Caki2 (cell line): ENCODE data around the gene GALT. TPM values are rescaled to one million over a fixed set of nuclear protein-coding genes. Genes with fewer than 3 reads are reported as not detected.

ENCODE experiments used
- DNase-seq: peaks from one replicate; pipeline ENCODE4 v3.0.0-alpha.2; 2015; ENCODE audit warnings: low read depth
- in situ Hi-C: cut with HindIII; loops from 2 replicates; pipeline ENCODE4 v1.10.0; 2016; ENCODE audit warnings: low sequenced_read_pairs, low pct_unique_long_range_greater_than_20kb, mixed read lengths
- total RNA-seq: library from RNA; depleted of rRNA; stranded (reverse); fragments of >200 nt; shearing (Covaris generic); gene quantifications from 2 replicates; pipeline ENCODE4 v1.2.3, GENCODE V29; 2014; ENCODE audit warnings: low replicate concordance

Gene GALT
- total RNA-seq, 1 experiment from 2014 or later: 12.2 TPM

DNA sequence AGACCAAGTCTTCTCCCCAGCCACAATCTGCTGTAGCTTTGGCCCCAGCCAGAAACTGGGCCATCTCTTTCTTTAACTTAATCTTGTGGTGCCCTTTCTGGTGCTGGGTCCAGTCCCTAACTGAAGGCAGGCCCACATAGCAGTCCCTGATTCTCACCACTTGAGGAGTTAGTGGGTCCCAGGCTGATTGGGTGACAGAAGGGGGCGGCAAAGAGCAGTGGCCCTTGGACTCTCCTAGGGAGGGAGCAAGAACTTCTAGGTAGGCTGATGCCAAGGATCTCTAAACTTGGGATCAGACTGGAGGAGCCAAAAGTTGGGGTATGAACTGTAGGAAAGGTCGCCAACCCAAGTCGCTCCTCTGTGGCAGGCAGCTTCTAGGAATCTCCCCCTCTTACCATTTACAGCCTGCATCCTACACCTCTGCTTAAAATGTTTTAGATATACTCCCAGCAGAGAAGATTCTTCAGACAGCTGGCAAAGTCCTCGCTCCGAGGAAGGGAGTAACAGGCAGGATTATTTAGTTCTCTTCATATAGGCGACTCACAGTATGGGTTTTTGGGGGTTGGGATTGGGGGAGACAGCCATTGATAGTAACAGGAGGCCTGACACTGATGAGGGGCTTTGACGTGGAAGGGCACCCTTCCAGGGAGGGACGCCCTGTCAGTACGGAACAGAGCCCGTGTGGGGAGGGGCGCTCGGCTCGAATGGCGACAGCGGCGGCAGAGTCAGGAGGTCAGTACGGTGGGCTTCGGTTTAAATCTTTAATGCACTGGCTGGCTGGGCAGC, 18.0 kb downstream of the GALT start:
- peak; percentile 65 for DNase-seq
- in situ Hi-C loops: no loop called here

DNA sequence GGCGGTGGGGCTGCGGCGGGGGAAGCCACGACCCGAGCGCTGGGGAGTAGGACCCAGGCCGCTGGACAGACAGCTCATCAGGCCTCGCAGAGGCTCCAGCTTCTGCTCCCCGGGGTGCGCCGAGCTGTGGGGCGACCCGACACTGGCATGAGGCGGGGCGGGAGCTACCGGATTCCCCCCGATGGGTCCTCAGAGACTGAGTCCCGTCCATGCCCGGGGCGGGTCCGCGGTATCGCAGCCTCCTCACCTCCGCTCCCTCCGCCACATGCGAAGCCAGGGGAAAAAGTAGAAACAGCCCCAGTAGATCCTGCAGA, 18.5 kb downstream of the GALT start:
- in situ Hi-C loops: no loop called here
- DNase-seq: no peak

GRCh38 chr9:34665381-34666250, 19.1 kb downstream of the GALT start:
- in situ Hi-C loops: no loop called here
- peak; percentile 80 for DNase-seq

DNA sequence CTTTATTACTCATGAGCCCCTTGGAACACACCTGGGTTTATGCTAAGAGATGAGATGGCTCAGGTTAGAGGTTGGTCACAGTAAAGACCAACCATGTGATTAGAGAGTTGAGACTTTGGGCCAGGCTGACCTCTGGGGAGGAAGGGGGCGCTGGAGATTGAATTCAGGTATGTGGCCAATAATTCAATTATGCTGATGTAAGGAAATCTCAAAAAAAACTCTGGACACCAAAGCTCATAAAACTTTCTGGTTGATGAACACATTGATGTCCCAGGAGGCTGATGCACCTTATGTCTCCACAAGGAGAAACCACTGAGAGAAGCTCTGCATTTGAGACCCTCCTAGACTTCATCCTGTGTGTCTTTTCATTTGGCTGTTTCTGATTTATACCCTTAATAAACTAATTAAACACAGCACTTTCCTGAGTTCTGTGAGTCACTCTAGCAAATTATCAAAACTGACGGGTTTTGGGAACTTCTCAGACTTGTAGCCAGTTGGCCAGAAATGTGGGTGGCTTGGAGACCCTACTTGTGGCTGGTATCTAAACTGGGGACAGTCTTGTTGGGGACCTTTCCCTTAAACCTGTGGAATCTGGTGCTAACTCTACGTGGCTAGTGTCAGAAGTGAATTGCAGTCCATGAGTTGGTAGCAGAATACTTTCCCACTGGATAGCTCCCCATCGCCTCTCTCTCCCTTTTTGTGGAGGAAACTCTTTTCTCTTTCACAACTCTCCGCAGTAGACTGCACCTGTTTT, 23.5 kb downstream of the GALT start:
- no peak for DNase-seq
- in situ Hi-C loops: no loop called here

GRCh38 chr9:34671307-34671706, 24.8 kb downstream of the GALT start:
- DNase-seq: no peak
- in situ Hi-C loops: no loop called here

- in situ Hi-C loops: no loop called here
Measured at GRCh38 chr9:34674440-34674839, 28.0 kb downstream of the GALT start.

GRCh38 chr9:34675048-34675714, 28.7 kb downstream of the GALT start:
- in situ Hi-C loops: no loop called here
- peak; percentile 12 for DNase-seq

More at GRCh38 chr9:34674440-34674839, 28.0 kb downstream of the GALT start:
- DNase-seq: no peak

DNA sequence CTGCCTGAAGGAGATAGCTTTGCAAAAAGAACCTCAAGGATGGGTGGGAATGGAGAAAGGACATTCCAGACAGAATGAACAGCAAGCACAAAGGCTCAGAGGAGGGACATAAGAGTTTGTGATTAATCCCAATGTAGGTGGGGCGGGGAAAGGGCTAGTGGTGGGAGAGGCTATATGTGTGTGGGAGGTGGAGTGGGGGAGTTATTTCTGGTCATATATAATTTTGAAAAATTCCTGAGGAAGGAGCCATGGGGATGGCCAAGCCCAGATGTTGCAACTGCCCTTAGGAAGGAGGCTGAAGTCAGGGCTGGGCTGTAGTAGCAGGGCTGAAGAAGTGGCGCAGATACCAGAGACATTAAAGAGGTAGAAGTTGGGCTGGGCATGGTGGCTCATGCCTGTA, 29.4 kb downstream of the GALT start:
- DNase-seq: no peak
- in situ Hi-C loops: no loop called here

- in situ Hi-C loops: no loop called here
- DNase-seq: no peak
Measured at GRCh38 chr9:34684145-34684544, 37.7 kb downstream of the GALT start.

DNA sequence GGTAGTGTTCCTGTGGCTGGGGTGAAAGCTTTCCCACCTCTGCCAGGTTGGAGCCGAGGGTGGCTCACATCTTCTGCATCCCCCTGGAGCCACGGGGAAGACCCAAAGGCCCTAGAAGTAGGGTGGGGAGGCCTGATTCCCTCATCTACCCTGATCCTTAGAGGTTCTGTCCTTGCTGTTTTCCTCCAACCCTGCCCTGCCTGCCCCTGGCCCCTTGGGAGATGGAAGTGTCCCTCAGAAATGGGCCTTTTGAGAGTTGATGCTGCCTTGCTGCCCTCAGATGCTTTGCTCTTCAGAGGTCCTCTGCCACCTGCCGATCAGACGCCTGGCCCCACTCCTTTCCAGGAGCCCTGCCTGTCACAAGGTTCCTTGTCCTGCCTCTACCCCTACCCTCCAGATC, 38.3 kb downstream of the GALT start:
- in situ Hi-C loops: no loop called here
- DNase-seq: no peak

DNA sequence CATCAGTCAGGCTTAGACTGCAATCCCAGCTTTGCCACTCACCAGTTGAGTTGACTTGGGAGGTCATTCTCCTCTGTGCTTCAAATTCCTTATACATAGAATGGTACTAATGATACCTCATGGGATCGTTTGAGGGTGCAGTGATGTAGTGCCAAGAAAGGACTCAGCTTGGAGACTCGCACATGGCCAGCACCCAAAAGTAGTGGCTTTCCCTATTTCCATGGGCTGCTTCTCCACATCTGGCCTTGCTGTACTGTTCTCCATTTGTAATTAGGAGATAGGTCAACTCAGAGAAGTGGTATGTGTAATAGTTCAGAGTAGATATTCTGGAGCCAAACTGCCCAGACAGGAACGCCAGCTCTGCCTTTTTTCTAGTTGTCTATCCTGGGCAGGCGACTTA, 39.1 kb downstream of the GALT start:
- in situ Hi-C loops: no loop called here

DNA sequence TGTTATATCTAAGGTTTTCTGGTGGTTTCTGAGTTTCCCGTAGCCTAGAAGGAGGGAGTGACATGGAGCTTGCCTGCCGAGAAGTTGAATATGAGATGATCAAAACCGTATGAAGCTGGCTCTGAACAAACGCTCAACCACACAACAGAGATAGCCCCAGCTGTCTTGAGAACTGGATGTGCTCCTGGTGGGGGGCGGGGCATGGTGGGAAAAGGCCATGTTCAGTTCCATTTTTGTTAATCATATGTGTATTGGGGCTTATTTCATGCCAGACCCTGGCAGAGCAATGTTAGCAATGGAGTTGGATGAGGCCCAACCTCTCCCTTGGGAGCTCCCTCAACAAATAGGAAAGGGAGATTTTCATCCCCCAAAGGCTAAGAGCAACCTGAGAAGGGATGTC, 39.8 kb downstream of the GALT start:
- no peak for DNase-seq
- in situ Hi-C loops: no loop called here

More for the DNA sequence above, 39.1 kb downstream of the GALT start:
- DNase-seq: no peak

DNA sequence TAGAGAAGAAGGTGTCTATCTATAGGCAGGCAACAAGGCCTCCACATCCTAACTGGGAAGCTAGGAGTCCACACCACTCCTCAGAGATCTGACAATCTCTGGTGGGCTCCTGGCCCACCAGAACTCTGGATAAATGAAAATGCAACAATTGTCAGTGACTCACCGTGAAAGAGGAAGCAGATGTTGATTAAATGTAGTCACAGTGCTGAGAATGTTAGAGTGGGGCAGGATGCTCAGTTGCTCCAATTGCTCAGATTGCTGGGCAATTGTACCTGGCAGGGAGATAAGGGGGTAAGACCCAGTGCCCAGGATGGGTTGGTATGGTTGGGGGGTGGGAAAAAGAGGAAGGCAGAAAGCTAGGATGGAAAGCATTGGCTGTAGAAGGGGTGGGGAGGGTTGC, 40.3 kb downstream of the GALT start:
- DNase-seq: no peak
- in situ Hi-C loops: no loop called here

- no peak for DNase-seq
- in situ Hi-C loops: no loop called here
Measured at GRCh38 chr9:34687276-34688030, 41.0 kb downstream of the GALT start.

DNA sequence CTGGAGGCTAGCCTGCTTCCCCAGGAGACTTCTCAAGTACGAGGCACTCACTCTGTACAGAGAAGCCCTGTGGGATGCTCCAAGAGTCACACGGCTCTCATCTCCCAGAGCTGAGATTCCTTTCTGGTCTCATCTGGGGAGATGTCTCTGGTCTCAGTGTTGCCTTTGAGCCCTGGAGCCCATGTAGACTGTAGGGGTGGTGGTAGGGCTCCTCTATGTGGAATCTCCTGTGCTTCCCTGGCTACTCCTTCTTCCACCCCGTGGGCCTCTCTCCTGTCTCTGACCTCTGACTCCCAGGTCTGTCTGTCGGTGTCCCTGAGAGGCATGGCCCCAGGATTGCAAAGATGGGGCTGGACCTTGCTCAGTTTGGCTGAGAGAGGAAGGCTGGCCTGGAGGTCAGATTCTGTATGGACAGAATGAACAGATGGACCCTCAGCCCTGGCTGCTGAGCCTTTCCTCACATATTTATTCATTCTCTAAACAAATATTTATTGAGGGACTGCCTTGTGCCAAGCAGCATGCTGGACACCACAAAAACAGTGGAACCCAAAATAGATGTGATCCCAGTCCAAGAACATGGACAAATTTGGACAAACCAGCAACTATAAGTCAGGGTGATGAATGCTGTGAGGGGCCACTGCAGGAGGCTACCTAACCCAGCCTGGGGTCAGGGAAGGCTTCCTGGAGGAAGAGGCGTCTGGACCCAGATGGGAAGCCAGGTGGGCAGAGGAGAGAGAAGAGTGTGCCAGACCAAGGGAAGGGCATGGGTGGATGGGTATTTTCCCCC, 42.0 kb downstream of the GALT start:
- DNase-seq: no peak
- in situ Hi-C loops: no loop called here

- in situ Hi-C loops: no loop called here
- no peak for DNase-seq
Measured at GRCh38 chr9:34689116-34689470, 42.6 kb downstream of the GALT start.

GRCh38 chr9:34689512-34689911, 43.0 kb downstream of the GALT start:
- in situ Hi-C loops: no loop called here
- no peak for DNase-seq
